NCI-H146 treated with DMSO at 0.1 percent for 48 hours (cell line): ENCODE measurements around the gene PCDHA4.

Experiments used
- DNase-seq: peaks from one replicate; lab custom pipeline; 2025; ENCODE audit not compliant: unreplicated experiment; lab: John Stamatoyannopoulos, UW

PCDHA4 gene

DNA sequence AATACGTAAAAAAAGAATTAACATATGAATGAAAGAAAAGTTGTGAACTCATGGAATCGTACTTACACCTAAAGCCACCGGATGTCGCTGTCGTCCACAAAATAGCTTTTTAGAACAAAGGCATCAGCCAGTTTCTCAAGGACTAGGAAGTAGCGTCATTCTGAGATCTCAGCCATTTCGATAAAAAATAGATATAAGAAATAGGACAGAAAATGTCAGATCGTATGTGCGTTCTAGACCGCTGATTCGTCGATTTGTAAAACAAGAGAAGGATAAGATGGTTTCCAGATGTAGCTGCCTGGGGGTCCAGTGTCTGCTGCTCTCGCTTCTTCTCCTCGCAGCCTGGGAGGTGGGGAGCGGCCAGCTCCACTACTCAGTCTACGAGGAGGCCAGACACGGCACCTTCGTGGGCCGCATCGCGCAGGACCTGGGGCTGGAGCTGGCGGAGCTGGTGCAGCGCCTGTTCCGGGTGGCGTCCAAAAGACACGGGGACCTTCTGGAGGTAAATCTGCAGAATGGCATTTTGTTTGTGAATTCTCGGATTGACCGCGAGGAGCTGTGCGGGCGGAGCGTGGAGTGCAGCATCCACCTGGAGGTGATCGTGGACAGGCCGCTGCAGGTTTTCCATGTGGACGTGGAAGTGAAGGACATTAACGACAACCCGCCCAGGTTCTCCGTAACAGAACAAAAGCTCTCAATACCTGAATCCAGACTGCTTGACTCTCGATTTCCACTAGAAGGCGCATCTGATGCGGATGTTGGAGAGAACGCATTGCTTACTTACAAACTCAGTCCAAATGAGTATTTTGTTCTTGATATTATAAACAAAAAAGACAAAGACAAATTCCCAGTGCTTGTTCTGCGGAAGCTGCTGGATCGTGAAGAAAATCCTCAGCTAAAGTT is 49.2 kb downstream of the PCDHA4 start, which contains the start of gene PCDHA10:
Gene PCDHA10 (plus strand): TSS at position 126 of the 903 bp plus-strand sequence. CDS start 152 bp downstream, at position 278.
- DNase-seq, result no peak

DNA sequence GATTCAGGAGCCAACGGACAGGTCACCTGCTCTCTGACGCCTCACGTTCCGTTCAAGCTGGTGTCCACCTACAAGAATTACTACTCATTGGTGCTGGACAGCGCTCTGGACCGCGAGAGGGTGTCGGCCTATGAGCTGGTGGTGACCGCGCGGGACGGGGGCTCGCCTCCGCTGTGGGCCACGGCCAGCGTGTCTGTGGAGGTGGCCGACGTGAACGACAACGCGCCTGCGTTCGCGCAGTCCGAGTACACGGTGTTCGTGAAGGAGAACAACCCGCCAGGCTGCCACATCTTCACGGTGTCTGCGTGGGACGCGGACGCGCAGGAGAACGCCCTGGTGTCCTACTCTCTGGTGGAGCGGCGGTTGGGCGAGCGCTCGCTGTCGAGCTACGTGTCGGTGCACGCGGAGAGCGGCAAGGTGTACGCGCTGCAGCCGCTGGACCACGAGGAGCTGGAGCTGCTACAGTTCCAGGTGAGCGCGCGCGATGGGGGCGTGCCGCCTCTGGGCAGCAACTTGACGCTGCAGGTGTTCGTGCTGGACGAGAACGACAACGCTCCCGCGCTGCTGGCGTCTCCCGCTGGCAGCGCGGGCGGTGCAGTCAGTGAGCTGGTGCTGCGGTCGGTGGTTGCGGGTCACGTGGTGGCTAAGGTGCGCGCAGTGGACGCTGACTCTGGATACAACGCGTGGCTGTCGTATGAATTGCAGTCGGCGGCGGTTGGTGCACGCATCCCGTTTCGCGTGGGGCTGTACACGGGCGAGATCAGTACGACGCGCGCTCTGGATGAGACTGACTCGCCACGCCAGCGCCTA is 50.5 kb downstream of the PCDHA4 start:
- no peak for DNase-seq

DNA sequence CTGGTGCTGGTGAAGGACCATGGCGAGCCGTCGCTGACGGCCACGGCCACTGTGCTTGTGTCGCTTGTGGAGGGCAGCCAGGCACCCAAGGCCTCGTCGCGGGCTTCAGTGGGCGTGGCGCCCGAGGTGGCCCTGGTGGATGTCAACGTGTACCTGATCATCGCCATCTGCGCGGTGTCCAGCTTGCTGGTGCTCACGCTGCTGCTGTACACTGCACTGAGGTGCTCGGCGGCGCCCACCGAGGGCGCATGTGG is 51.0 kb downstream of the PCDHA4 start:
- DNase-seq, result no peak

DNA sequence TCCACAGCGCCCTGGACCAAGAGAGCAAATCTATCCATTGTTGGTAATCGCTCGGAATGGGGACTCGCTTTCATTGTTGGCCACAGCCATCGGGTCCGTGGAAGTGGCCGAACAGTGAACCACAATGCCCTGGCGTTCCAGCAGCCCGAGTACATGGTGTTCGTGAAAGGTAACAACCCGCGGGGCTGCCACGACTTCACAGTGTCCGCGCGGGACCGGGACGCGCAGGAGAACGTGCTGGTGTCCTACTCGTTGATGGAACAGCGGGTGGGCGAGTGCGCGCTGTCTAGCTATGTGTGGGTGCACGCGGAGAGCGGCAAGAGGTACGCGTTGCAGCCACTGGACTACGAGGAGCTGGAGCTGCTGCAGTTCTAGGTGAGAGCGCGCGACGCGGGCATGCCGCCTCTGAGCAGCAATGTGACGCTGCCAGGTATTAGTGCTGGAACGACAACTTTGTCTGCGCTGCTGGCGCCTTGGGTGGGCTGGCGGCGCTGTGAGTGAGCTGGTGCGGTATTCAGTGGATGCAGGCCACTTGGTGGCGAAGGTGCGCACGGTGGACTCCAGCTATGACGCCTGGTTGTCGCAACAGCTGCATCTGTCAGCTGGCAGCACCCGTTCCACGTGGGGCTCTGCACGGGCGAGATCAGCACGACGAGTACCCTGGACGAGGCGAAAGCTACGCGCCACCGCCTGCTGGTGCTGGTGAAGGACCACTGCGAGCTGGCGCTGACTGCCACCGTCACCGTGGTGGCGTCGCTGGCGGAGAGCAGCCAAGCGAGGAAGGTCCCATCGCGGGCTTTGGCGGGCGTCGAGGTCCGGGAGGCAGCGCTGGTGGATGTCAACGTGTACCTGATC is 55.8 kb downstream of the PCDHA4 start:
- DNase-seq, result no peak
